Neural cell (in vitro differentiated cells): ENCODE results near the gene AFG3L2.

ENCODE experiments used
- MXI1 ChIP-seq: fragments of 450-650 bp; conservative IDR thresholded peaks from 2 replicates; pipeline ENCODE4 v1.6.1; 2014; ENCODE audit warnings: antibody characterized with exemption, mild to moderate bottlenecking; ENCODE audit not compliant: poor library complexity, severe bottlenecking
- REST ChIP-seq: IDR thresholded peaks from 2 replicates; pipeline ENCODE4 v1.6.1; 2012; ENCODE audit warnings: borderline replicate concordance
- TF ChIP-seq, protein P1 (sequence below): fragments of 450-650 bp; IDR thresholded peaks from 2 replicates; pipeline ENCODE4 v1.5.1; 2014; ENCODE audit warnings: antibody characterized with exemption, mild to moderate bottlenecking, moderate library complexity; ENCODE audit not compliant: poor library complexity, severe bottlenecking

GRCh38 chr18:12312976-12313375 lies 64.1 kb downstream of the AFG3L2 start:
- TF ChIP-seq REST (no peak), MXI1 (no peak)
- TF ChIP-seq, protein P1, sequence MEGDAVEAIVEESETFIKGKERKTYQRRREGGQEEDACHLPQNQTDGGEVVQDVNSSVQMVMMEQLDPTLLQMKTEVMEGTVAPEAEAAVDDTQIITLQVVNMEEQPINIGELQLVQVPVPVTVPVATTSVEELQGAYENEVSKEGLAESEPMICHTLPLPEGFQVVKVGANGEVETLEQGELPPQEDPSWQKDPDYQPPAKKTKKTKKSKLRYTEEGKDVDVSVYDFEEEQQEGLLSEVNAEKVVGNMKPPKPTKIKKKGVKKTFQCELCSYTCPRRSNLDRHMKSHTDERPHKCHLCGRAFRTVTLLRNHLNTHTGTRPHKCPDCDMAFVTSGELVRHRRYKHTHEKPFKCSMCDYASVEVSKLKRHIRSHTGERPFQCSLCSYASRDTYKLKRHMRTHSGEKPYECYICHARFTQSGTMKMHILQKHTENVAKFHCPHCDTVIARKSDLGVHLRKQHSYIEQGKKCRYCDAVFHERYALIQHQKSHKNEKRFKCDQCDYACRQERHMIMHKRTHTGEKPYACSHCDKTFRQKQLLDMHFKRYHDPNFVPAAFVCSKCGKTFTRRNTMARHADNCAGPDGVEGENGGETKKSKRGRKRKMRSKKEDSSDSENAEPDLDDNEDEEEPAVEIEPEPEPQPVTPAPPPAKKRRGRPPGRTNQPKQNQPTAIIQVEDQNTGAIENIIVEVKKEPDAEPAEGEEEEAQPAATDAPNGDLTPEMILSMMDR, result no peak
